Measurements from ENCODE around the gene TFR2.

TFR2 gene

DNA sequence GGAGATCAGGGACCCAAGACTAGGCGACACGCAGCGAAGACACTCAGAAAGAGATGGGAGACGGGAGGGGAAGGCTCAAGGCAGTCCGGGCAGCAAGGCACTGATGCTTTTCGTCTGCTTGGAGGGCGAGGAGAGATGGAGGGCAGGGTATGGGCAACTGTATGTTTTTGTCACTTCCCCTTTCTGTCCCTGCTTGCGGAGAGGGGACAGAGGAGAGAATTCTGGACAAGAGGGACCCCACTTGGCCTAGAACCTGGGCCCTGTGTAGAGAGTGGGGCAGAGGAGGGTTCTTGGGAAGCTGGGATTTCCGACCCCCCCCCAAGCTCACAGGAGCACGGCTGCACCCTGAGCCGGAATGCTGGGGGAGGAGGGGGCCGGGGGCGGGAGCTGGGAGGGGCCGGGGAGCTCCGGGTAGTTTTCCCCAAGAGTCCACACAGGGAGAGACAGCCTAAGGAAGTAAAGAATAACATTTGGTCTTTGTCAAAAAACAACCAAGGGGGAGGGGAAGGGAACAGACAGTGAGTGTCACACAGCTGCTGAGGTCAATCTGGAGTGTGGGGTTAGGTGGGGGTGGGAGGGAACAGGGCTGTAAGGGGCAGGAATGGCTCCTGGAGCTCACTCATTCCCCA lies 57.2 kb downstream of the TFR2 start:
- H3K9ac ChIP-seq (ENCODE audit: low read length), result peak overlapping the region; percentile 86
- no peaks in the 10 kb centered on the region for H4K20me1 ChIP-seq (ENCODE audit: insufficient read depth, low read length)
- H3K9me3 ChIP-seq (ENCODE audit: low read length), result no peaks in the 10 kb centered on the region
- peak overlapping the region; percentile 75 for H3K4me3 ChIP-seq (ENCODE audit: low read depth, low read length, poor library complexity, severe bottlenecking)
- no peak for TF ChIP-seq EZH2 (IDR thresholded peaks at IDR 0.05; ENCODE audit: borderline replicate concordance, low read length)
- TF ChIP-seq, protein P1, sequence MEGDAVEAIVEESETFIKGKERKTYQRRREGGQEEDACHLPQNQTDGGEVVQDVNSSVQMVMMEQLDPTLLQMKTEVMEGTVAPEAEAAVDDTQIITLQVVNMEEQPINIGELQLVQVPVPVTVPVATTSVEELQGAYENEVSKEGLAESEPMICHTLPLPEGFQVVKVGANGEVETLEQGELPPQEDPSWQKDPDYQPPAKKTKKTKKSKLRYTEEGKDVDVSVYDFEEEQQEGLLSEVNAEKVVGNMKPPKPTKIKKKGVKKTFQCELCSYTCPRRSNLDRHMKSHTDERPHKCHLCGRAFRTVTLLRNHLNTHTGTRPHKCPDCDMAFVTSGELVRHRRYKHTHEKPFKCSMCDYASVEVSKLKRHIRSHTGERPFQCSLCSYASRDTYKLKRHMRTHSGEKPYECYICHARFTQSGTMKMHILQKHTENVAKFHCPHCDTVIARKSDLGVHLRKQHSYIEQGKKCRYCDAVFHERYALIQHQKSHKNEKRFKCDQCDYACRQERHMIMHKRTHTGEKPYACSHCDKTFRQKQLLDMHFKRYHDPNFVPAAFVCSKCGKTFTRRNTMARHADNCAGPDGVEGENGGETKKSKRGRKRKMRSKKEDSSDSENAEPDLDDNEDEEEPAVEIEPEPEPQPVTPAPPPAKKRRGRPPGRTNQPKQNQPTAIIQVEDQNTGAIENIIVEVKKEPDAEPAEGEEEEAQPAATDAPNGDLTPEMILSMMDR (IDR thresholded peaks at IDR 0.05; ENCODE audit: low read length), result no peak
- no peak overlapping the region for H2AFZ ChIP-seq (ENCODE audit: low read length)
- H3K4me2 ChIP-seq (ENCODE audit: low read length), result peak overlapping the region; percentile 84
- no peaks in the 10 kb centered on the region for H3F3A ChIP-seq (ENCODE audit: insufficient read depth, low read length)
- H3K27me3 ChIP-seq (ENCODE audit: insufficient read depth, low read length), result no peaks in the 10 kb centered on the region
- no peaks in the 10 kb centered on the region for H3K79me2 ChIP-seq (ENCODE audit: insufficient read depth, low read length)
- H3K36me3 ChIP-seq (ENCODE audit: insufficient read depth, low read length), result peaks cover 37% of the 10 kb centered on the region
- peaks cover 32% of the 10 kb centered on the region for H3K4me1 ChIP-seq (ENCODE audit: insufficient read depth, low read length, severe bottlenecking)
- H3K9me2 ChIP-seq (ENCODE audit: low read depth, low read length), result no peaks in the 10 kb centered on the region
- peak overlapping the region; percentile 92 for H3K27ac ChIP-seq (ENCODE audit: low read depth, low read length, poor library complexity, severe bottlenecking)

DNA sequence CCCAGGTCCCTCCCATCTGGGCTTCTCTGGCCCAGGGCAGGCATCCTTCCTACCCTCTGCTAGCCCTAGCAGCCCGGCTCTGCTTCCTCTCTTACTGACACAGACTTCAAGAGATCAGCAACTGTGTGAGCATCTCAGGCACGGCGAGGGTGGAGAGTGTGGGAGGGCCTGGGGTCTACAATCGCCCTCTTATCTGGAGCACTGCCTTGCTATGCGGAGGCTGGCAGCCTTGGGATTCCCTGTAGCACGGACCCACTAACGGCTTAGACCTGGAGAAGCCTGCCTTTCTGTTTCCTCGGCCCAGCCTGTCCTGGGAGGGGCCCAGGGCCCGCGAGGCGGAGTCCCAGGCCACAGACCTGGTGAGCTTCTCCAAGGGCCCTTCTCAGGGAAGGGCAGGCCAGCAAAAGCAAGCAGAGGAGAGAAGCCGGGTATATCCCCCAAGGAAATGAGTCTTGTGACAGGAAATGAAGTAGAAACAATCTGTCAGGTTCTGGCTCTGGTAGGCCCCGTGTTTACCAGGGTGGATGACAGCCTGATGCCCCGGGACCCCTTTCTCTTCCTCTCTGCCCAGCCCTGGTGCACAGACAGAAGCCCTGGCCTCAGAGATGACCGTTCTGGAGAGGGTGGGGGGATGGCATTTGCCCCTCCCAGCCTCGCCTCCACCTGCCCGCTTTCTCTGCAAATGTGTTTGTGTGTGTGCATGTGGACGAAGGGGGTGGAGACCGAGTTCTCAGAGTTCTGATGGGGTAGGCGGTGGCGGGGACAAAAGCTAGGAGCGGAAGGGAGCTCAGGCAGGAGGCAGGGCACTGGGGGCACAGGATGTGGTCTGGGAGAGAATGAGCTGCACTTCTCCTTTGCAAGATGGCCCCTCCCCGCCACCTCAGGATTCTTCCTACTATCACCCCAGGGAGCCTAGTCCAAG lies 58.0 kb downstream of the TFR2 start:
- Histone ChIP-seq H3K79me2 (ENCODE audit: insufficient read depth, low read length) (no peaks in the 10 kb centered on the region), H3K9me2 (ENCODE audit: low read depth, low read length) (no peaks in the 10 kb centered on the region), H3K27me3 (ENCODE audit: insufficient read depth, low read length) (no peaks in the 10 kb centered on the region), H3K27ac (ENCODE audit: low read depth, low read length, poor library complexity, severe bottlenecking) (peak overlapping the region; percentile 92), H4K20me1 (ENCODE audit: insufficient read depth, low read length) (no peaks in the 10 kb centered on the region), H3K36me3 (ENCODE audit: insufficient read depth, low read length) (peaks cover 44% of the 10 kb centered on the region), H3K4me3 (ENCODE audit: low read depth, low read length, poor library complexity, severe bottlenecking) (peak overlapping the region; percentile 75), H2AFZ (ENCODE audit: low read length) (no peak overlapping the region), H3K4me2 (ENCODE audit: low read length) (peak overlapping the region; percentile 84), H3K4me1 (ENCODE audit: insufficient read depth, low read length, severe bottlenecking) (peaks cover 32% of the 10 kb centered on the region), H3F3A (ENCODE audit: insufficient read depth, low read length) (no peaks in the 10 kb centered on the region), H3K9me3 (ENCODE audit: low read length) (no peaks in the 10 kb centered on the region), H3K9ac (ENCODE audit: low read length) (peak overlapping the region; percentile 86)
- TF ChIP-seq EZH2 (IDR thresholded peaks at IDR 0.05; ENCODE audit: borderline replicate concordance, low read length), result no peak
- TF ChIP-seq, protein P1 (IDR thresholded peaks at IDR 0.05; ENCODE audit: low read length), result no peak

DNA sequence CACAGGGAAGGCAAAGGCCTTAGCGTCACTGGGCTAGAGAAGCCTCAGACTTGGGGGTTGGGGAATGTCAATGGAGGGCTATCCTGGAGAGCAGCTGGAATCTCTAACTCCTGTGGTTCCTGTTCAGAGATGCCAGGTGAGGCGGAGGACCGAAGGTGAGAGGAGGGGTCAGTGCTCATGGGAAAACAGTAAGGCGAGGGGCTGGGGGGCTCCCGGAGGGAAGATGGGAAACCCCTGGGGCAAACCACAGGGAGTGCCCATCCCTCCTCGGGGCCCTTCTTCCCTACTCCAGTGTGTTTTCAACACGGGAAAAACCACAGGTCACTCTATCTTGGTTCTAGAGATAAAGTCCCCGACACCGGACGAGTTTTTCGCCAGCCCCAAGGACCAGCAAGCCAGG lies 58.7 kb downstream of the TFR2 start:
- no peaks in the 10 kb centered on the region for H3K9me3 ChIP-seq (ENCODE audit: low read length)
- H3F3A ChIP-seq (ENCODE audit: insufficient read depth, low read length), result no peaks in the 10 kb centered on the region
- H3K9me2 ChIP-seq (ENCODE audit: low read depth, low read length), result no peaks in the 10 kb centered on the region
- no peaks in the 10 kb centered on the region for H3K79me2 ChIP-seq (ENCODE audit: insufficient read depth, low read length)
- no peak overlapping the region for H3K9ac ChIP-seq (ENCODE audit: low read length)
- H3K27ac ChIP-seq (ENCODE audit: low read depth, low read length, poor library complexity, severe bottlenecking), result peak overlapping the region; percentile 92
- H2AFZ ChIP-seq (ENCODE audit: low read length), result no peak overlapping the region
- H4K20me1 ChIP-seq (ENCODE audit: insufficient read depth, low read length), result no peaks in the 10 kb centered on the region
- peaks cover 32% of the 10 kb centered on the region for H3K4me1 ChIP-seq (ENCODE audit: insufficient read depth, low read length, severe bottlenecking)
- no peak overlapping the region for H3K4me3 ChIP-seq (ENCODE audit: low read depth, low read length, poor library complexity, severe bottlenecking)
- H3K27me3 ChIP-seq (ENCODE audit: insufficient read depth, low read length), result no peaks in the 10 kb centered on the region
- H3K36me3 ChIP-seq (ENCODE audit: insufficient read depth, low read length), result peaks cover 52% of the 10 kb centered on the region
- no peak for TF ChIP-seq EZH2 (IDR thresholded peaks at IDR 0.05; ENCODE audit: borderline replicate concordance, low read length)
- TF ChIP-seq, protein P1 (IDR thresholded peaks at IDR 0.05; ENCODE audit: low read length), result no peak
- H3K4me2 ChIP-seq (ENCODE audit: low read length), result no peak overlapping the region

Measured in OCI-LY1 (cell line).